ENCODE data around the gene WWOX. TPM values are rescaled to one million over a fixed set of nuclear protein-coding genes. Genes with fewer than 3 reads are reported as not detected.

WWOX gene
- total RNA-seq, 1 donor from 2014 or later: 16.7 TPM

GRCh38 chr16:78118469-78119025 lies 19.1 kb downstream of the WWOX start:
- no peak overlapping the region for H3K4me3 ChIP-seq (ENCODE audit: low read length in 3 of 3)
- H3K4me1 ChIP-seq (ENCODE audit: control insufficient read depth in 3 of 3, insufficient read depth in 3 of 3, low read length in 3 of 3): peaks cover 0 to 3% (median 0%) of the 10 kb centered on the region in 3 donors
- H3K9ac ChIP-seq (ENCODE audit: low read depth in 1 of 3, low read length in 3 of 3): no peak overlapping the region
- H3K27me3 ChIP-seq (ENCODE audit: control insufficient read depth in 3 of 3, insufficient read depth in 3 of 3, low read length in 3 of 3): no peaks in the 10 kb centered on the region
- no peaks in the 10 kb centered on the region for H3K9me3 ChIP-seq (ENCODE audit: control insufficient read depth in 3 of 3, low read length in 3 of 3)
- H3K27ac ChIP-seq (ENCODE audit: low read depth, low read length): no peak overlapping the region
- peaks cover 0 to 11% (median 4%) of the 10 kb centered on the region in 3 donors for H3K36me3 ChIP-seq (ENCODE audit: control insufficient read depth in 3 of 3, insufficient read depth in 3 of 3, low read length in 3 of 3)

DNA sequence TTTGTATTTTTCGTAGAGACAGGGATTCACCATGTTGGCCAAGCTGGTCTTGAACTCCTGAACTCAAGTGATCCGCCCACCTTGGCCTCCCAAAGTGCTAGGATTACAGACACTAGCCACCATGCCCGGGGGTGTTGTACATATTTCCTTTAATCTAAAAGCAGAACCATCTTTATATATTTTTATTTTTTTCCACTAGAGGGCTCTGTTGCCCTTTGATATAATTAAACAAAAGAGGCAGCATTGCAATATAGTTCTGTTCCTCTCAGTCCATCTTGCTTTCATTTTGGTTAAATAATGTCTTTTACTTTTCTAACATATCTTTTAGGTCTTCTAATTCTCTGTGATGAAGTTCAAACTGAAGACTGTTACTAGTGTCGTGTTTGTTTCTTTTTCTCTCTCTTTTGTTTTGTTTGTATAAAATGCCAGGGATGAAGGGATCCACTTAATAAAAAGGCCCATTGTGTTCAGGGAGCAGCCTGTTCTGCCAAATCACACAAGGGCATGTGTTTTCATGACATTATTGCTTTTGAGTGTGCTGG lies 23.4 kb downstream of the WWOX start:
- Histone ChIP-seq H3K27ac (ENCODE audit: low read depth, low read length) (no peak overlapping the region), H3K4me1 (ENCODE audit: control insufficient read depth in 3 of 3, insufficient read depth in 3 of 3, low read length in 3 of 3) (peaks cover 7 to 17% (median 13%) of the 10 kb centered on the region in 3 donors), H3K27me3 (ENCODE audit: control insufficient read depth in 3 of 3, insufficient read depth in 3 of 3, low read length in 3 of 3) (no peaks in the 10 kb centered on the region), H3K9ac (ENCODE audit: low read depth in 1 of 3, low read length in 3 of 3) (peak overlapping the region in 1 of 3 donors; percentile 27), H3K9me3 (ENCODE audit: control insufficient read depth in 3 of 3, low read length in 3 of 3) (no peaks in the 10 kb centered on the region), H3K36me3 (ENCODE audit: control insufficient read depth in 3 of 3, insufficient read depth in 3 of 3, low read length in 3 of 3) (peaks cover 0 to 9% (median 4%) of the 10 kb centered on the region in 3 donors), H3K4me3 (ENCODE audit: low read length in 3 of 3) (no peak overlapping the region)

DNA sequence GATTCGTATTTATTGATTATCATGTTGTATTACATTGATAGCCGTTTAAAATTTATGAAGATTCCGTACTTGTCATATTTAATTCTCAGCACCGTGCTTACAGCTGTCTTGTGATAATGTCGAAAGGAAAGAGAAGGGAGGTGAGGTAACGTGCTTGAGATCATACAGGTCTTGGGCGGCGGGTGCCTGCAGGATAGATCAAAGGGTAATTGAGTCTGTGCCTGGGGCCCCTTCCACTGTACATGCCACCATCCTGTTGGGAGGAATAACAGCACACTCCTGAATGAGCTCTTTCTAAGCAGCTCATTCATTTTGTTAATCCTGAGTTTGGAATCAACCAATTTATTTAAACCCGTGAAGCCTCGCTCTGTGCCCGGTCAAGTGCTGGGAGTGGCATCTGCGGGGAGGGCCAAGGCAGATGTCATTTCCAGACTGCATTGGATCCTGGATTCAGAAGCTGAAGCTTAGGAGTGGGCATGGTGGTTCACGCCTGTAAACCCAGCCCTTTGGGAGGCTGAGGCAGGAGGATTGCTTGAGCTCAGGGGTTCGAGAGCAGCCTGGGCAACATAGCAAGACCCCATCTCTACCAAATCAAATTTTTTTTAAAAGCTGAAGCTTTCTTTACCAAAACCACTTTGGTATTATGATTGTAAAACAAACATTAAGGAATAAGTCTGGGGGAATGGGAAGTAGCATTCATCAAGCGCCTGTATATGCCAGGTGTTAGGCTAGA lies 25.8 kb downstream of the WWOX start:
- Histone ChIP-seq H3K9ac (ENCODE audit: low read depth in 1 of 3, low read length in 3 of 3) (no peak overlapping the region), H3K9me3 (ENCODE audit: control insufficient read depth in 3 of 3, low read length in 3 of 3) (no peaks in the 10 kb centered on the region), H3K36me3 (ENCODE audit: control insufficient read depth in 3 of 3, insufficient read depth in 3 of 3, low read length in 3 of 3) (no peaks in the 10 kb centered on the region), H3K4me1 (ENCODE audit: control insufficient read depth in 3 of 3, insufficient read depth in 3 of 3, low read length in 3 of 3) (peaks cover 13 to 23% (median 22%) of the 10 kb centered on the region in 3 donors), H3K27me3 (ENCODE audit: control insufficient read depth in 3 of 3, insufficient read depth in 3 of 3, low read length in 3 of 3) (no peaks in the 10 kb centered on the region), H3K27ac (ENCODE audit: low read depth, low read length) (no peak overlapping the region), H3K4me3 (ENCODE audit: low read length in 3 of 3) (no peak overlapping the region)

DNA sequence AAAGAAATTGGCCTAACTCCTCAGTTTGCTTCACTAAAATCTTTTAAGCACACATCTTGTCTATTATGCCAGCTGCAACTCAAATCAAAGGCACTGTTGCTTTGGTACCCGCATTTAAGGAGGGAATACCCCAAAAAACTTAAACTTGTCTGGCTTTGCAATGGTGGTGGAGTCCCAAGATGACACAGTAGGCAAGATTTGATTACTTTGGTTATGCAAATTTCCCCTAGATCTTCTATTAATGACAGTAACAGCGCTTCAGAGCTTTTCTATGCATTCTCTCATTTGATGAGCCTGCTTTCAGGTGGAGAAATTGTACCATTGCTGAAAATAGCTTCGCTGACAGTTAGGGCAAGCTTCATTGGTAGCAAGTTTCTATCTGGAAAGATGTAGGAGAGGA lies 27.2 kb downstream of the WWOX start:
- Histone ChIP-seq H3K27ac (ENCODE audit: low read depth, low read length) (peak overlapping the region; percentile 42), H3K27me3 (ENCODE audit: control insufficient read depth in 3 of 3, insufficient read depth in 3 of 3, low read length in 3 of 3) (no peaks in the 10 kb centered on the region), H3K36me3 (ENCODE audit: control insufficient read depth in 3 of 3, insufficient read depth in 3 of 3, low read length in 3 of 3) (no peaks in the 10 kb centered on the region), H3K4me1 (ENCODE audit: control insufficient read depth in 3 of 3, insufficient read depth in 3 of 3, low read length in 3 of 3) (peaks cover 13 to 23% (median 22%) of the 10 kb centered on the region in 3 donors), H3K9me3 (ENCODE audit: control insufficient read depth in 3 of 3, low read length in 3 of 3) (no peaks in the 10 kb centered on the region), H3K4me3 (ENCODE audit: low read length in 3 of 3) (peak overlapping the region in 2 of 3 donors; percentile 11 to 45), H3K9ac (ENCODE audit: low read depth in 1 of 3, low read length in 3 of 3) (no peak overlapping the region)

GRCh38 chr16:78127130-78127529 lies 27.7 kb downstream of the WWOX start:
- Histone ChIP-seq H3K4me3 (ENCODE audit: low read length in 3 of 3) (peak overlapping the region in 2 of 3 donors; percentile 11 to 45), H3K9me3 (ENCODE audit: control insufficient read depth in 3 of 3, low read length in 3 of 3) (no peaks in the 10 kb centered on the region), H3K27ac (ENCODE audit: low read depth, low read length) (peak overlapping the region; percentile 42), H3K27me3 (ENCODE audit: control insufficient read depth in 3 of 3, insufficient read depth in 3 of 3, low read length in 3 of 3) (no peaks in the 10 kb centered on the region), H3K36me3 (ENCODE audit: control insufficient read depth in 3 of 3, insufficient read depth in 3 of 3, low read length in 3 of 3) (no peaks in the 10 kb centered on the region), H3K4me1 (ENCODE audit: control insufficient read depth in 3 of 3, insufficient read depth in 3 of 3, low read length in 3 of 3) (peaks cover 13 to 23% (median 22%) of the 10 kb centered on the region in 3 donors), H3K9ac (ENCODE audit: low read depth in 1 of 3, low read length in 3 of 3) (no peak overlapping the region)

DNA sequence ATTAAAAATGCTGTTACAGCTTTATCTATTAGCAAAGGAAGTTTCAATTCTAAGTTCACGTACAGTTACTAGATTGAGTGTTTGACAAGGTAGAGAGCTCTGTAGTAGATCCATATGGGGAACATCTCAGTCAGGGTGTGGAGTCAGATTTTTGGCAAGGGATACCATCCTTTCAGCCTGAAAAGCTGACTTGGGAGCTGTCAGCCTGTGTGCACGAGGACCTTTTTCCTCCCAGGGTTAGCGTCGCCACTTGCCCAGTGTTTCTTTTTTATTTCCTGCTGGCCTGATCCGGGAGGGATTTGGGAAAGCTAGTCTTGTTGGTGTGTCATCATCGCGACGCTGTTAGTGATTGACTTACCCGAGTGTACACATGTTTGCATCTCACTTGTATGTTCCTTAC lies 29.5 kb downstream of the WWOX start:
- H3K4me3 ChIP-seq (ENCODE audit: low read length in 3 of 3): peak overlapping the region in 2 of 3 donors; percentile 3 to 8
- no peak overlapping the region for H3K27ac ChIP-seq (ENCODE audit: low read depth, low read length)

DNA sequence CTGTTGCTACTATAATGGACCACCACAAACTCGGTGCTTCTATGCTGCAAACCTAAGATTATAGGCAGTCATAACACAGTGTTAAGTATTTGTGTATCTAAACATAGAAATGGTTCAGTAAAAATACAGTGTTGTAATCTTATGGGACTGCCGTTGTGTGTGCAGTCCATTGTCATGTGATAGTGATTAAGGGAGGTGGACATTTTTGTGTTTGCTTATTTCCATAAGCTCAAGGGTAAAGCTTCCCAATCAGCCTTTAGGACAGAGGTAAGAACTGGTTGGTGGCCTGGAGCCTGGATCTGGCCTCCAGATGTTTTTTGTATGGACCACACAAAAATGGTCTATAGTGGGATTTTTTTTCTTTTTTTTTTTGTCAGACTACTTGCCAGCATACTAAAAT lies 29.9 kb downstream of the WWOX start:
- no peaks in the 10 kb centered on the region for H3K27me3 ChIP-seq (ENCODE audit: control insufficient read depth in 3 of 3, insufficient read depth in 3 of 3, low read length in 3 of 3)
- H3K4me1 ChIP-seq (ENCODE audit: control insufficient read depth in 3 of 3, insufficient read depth in 3 of 3, low read length in 3 of 3): peaks cover 13 to 23% (median 19%) of the 10 kb centered on the region in 3 donors
- H3K27ac ChIP-seq (ENCODE audit: low read depth, low read length): no peak overlapping the region
- H3K36me3 ChIP-seq (ENCODE audit: control insufficient read depth in 3 of 3, insufficient read depth in 3 of 3, low read length in 3 of 3): no peaks in the 10 kb centered on the region
- peak overlapping the region in 1 of 3 donors; percentile 3 for H3K4me3 ChIP-seq (ENCODE audit: low read length in 3 of 3)
- H3K9ac ChIP-seq (ENCODE audit: low read depth in 1 of 3, low read length in 3 of 3): no peak overlapping the region
- no peaks in the 10 kb centered on the region for H3K9me3 ChIP-seq (ENCODE audit: control insufficient read depth in 3 of 3, low read length in 3 of 3)

More for the DNA sequence above, 29.5 kb downstream of the WWOX start:
- Histone ChIP-seq H3K9ac (ENCODE audit: low read depth in 1 of 3, low read length in 3 of 3) (no peak overlapping the region), H3K36me3 (ENCODE audit: control insufficient read depth in 3 of 3, insufficient read depth in 3 of 3, low read length in 3 of 3) (no peaks in the 10 kb centered on the region), H3K9me3 (ENCODE audit: control insufficient read depth in 3 of 3, low read length in 3 of 3) (no peaks in the 10 kb centered on the region), H3K4me1 (ENCODE audit: control insufficient read depth in 3 of 3, insufficient read depth in 3 of 3, low read length in 3 of 3) (peaks cover 13 to 23% (median 19%) of the 10 kb centered on the region in 3 donors), H3K27me3 (ENCODE audit: control insufficient read depth in 3 of 3, insufficient read depth in 3 of 3, low read length in 3 of 3) (no peaks in the 10 kb centered on the region)

DNA sequence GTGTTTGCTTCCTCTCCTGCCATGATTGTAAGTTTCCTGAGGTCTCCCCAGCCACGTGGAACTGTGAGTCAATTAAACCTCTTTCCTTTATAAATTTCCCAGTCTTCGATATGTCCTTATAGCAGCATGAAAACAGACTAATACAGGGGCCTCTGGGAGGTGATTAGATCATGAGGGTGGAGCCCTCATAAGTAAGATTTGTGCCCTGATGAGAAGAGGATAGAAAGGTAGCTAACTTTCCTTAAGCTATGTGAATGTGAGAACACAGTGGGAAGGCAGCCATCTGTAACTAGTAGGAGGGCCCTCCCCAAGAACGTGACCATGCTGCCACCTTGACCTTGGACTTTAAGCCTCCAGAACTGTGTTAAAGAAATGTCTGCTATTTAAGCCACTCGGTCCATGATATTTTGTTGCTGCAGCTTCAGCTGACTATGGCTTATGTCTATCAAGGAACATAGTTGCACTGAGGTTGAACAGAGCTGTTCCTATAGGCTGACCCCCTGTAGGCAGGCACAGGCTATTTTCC lies 30.7 kb downstream of the WWOX start:
- no peak overlapping the region for H3K4me3 ChIP-seq (ENCODE audit: low read length in 3 of 3)
- no peaks in the 10 kb centered on the region for H3K9me3 ChIP-seq (ENCODE audit: control insufficient read depth in 3 of 3, low read length in 3 of 3)
- H3K9ac ChIP-seq (ENCODE audit: low read depth in 1 of 3, low read length in 3 of 3): no peak overlapping the region
- H3K27me3 ChIP-seq (ENCODE audit: control insufficient read depth in 3 of 3, insufficient read depth in 3 of 3, low read length in 3 of 3): no peaks in the 10 kb centered on the region
- H3K27ac ChIP-seq (ENCODE audit: low read depth, low read length): no peak overlapping the region
- H3K4me1 ChIP-seq (ENCODE audit: control insufficient read depth in 3 of 3, insufficient read depth in 3 of 3, low read length in 3 of 3): peaks cover 13 to 23% (median 19%) of the 10 kb centered on the region in 3 donors
- no peaks in the 10 kb centered on the region for H3K36me3 ChIP-seq (ENCODE audit: control insufficient read depth in 3 of 3, insufficient read depth in 3 of 3, low read length in 3 of 3)

- H3K4me1 ChIP-seq (ENCODE audit: control insufficient read depth in 3 of 3, insufficient read depth in 3 of 3, low read length in 3 of 3): peaks cover 13 to 23% (median 19%) of the 10 kb centered on the region in 3 donors
- no peaks in the 10 kb centered on the region for H3K27me3 ChIP-seq (ENCODE audit: control insufficient read depth in 3 of 3, insufficient read depth in 3 of 3, low read length in 3 of 3)
- no peaks in the 10 kb centered on the region for H3K36me3 ChIP-seq (ENCODE audit: control insufficient read depth in 3 of 3, insufficient read depth in 3 of 3, low read length in 3 of 3)
- no peak overlapping the region for H3K4me3 ChIP-seq (ENCODE audit: low read length in 3 of 3)
- H3K9me3 ChIP-seq (ENCODE audit: control insufficient read depth in 3 of 3, low read length in 3 of 3): no peaks in the 10 kb centered on the region
- no peak overlapping the region for H3K9ac ChIP-seq (ENCODE audit: low read depth in 1 of 3, low read length in 3 of 3)
- no peak overlapping the region for H3K27ac ChIP-seq (ENCODE audit: low read depth, low read length)
These were observed 31.5 kb downstream of the WWOX start for GRCh38 chr16:78130950-78131349.

- H3K9ac ChIP-seq (ENCODE audit: low read depth in 1 of 3, low read length in 3 of 3): no peak overlapping the region
- no peaks in the 10 kb centered on the region for H3K36me3 ChIP-seq (ENCODE audit: control insufficient read depth in 3 of 3, insufficient read depth in 3 of 3, low read length in 3 of 3)
- no peak overlapping the region for H3K27ac ChIP-seq (ENCODE audit: low read depth, low read length)
- peaks cover 0 to 2% (median 0%) of the 10 kb centered on the region in 3 donors for H3K4me1 ChIP-seq (ENCODE audit: control insufficient read depth in 3 of 3, insufficient read depth in 3 of 3, low read length in 3 of 3)
- no peaks in the 10 kb centered on the region for H3K9me3 ChIP-seq (ENCODE audit: control insufficient read depth in 3 of 3, low read length in 3 of 3)
- no peak overlapping the region for H3K4me3 ChIP-seq (ENCODE audit: low read length in 3 of 3)
- H3K27me3 ChIP-seq (ENCODE audit: control insufficient read depth in 3 of 3, insufficient read depth in 3 of 3, low read length in 3 of 3): no peaks in the 10 kb centered on the region
These were observed 34.5 kb downstream of the WWOX start for GRCh38 chr16:78133919-78134318.
